ENCODE data around the gene INAFM1. TPM values are rescaled to one million over a fixed set of nuclear protein-coding genes. Genes with fewer than 3 reads are reported as not detected.

Gene INAFM1
- total RNA-seq, 6 experiments from 2014 or later = 12.0 to 16.2 (median 14.0) TPM

GRCh38 chr19:47264629-47265028, 10.1 kb upstream of the INAFM1 start:
- H3K9me3 Mint-ChIP-seq = no peaks in the 10 kb centered on the region
- TF ChIP-seq, protein P1, sequence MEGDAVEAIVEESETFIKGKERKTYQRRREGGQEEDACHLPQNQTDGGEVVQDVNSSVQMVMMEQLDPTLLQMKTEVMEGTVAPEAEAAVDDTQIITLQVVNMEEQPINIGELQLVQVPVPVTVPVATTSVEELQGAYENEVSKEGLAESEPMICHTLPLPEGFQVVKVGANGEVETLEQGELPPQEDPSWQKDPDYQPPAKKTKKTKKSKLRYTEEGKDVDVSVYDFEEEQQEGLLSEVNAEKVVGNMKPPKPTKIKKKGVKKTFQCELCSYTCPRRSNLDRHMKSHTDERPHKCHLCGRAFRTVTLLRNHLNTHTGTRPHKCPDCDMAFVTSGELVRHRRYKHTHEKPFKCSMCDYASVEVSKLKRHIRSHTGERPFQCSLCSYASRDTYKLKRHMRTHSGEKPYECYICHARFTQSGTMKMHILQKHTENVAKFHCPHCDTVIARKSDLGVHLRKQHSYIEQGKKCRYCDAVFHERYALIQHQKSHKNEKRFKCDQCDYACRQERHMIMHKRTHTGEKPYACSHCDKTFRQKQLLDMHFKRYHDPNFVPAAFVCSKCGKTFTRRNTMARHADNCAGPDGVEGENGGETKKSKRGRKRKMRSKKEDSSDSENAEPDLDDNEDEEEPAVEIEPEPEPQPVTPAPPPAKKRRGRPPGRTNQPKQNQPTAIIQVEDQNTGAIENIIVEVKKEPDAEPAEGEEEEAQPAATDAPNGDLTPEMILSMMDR (IDR thresholded peaks at IDR 0.05) = no peak
- peaks cover 34% of the 10 kb centered on the region for H3K36me3 Mint-ChIP-seq (ENCODE audit: low read depth)
- H3K27me3 Mint-ChIP-seq (ENCODE audit: insufficient read depth) = no peaks in the 10 kb centered on the region; the same call in 1 of the 2 replicates
- no peak overlapping the region for H3K27ac Mint-ChIP-seq
- peaks cover 13% of the 10 kb centered on the region for H3K4me1 Mint-ChIP-seq (ENCODE audit: low read depth)
- no peak overlapping the region for H3K4me3 Mint-ChIP-seq
- no peak for DNase-seq

DNA sequence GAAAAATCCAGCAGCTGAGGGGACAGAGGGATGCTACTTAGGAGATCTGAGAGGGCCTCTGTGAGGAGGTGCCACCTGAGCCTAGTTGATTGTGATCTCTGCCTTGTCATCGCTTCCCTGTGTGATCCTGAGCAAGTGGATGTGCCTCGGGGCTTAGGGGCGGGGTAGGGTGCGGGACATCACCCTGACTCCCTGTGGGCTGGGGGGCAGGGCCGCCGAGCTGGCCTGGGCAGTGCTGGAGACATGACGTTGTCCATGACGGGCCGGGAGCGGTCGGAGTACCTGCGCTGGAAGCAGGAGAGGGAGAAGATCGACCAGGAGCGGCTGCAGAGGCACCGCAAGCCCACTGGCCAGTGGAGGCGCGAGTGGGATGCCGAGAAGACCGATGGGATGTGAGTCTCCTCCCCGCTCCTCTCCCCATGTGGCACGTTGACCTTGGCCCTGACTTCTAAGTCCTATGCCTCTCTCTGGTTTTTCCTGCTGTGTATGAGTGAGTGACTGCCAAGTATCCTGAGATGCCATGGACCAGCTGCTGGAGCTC, 8.2 kb upstream of the INAFM1 start:
- Mint-ChIP-seq H3K4me1 (ENCODE audit: low read depth) (no peaks in the 10 kb centered on the region), H3K27ac (no peak overlapping the region), H3K4me3 (no peak overlapping the region), H3K9me3 (no peaks in the 10 kb centered on the region), H3K36me3 (ENCODE audit: low read depth) (peaks cover 26% of the 10 kb centered on the region), H3K27me3 (ENCODE audit: insufficient read depth) (no peaks in the 10 kb centered on the region)
- TF ChIP-seq, protein P1 (IDR thresholded peaks at IDR 0.05) = no peak
- DNase-seq = no peak

DNA sequence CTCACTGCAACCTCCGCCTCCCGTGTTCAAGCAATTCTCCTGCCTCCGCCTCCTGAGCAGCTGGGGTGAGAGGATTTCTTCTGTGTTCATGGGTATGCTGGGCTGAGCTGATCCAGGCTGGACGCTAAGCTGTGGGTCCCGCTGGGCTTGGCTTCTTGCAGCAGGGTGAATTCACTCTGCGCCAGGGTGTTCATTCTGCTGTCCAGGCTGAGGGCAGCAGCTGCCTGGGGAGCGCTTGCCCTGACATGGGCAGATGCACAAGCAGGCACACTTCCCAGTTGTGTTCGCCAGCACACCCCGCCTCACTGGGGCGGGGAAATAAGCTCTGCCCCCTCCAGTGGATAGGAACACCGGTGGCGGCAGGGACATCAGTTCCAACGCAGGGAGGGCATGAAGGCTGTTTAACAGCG, 7.3 kb upstream of the INAFM1 start:
- Mint-ChIP-seq H3K4me1 (ENCODE audit: low read depth) (peaks cover 4% of the 10 kb centered on the region), H3K27me3 (ENCODE audit: insufficient read depth) (no peaks in the 10 kb centered on the region; the same call in 1 of the 2 replicates), H3K27ac (no peak overlapping the region), H3K9me3 (no peaks in the 10 kb centered on the region), H3K4me3 (no peak overlapping the region), H3K36me3 (ENCODE audit: low read depth) (peaks cover 24% of the 10 kb centered on the region)
- TF ChIP-seq, protein P1 (IDR thresholded peaks at IDR 0.05) = no peak
- DNase-seq = no peak

GRCh38 chr19:47268028-47268427, 6.7 kb upstream of the INAFM1 start:
- no peak overlapping the region for H3K4me3 Mint-ChIP-seq
- H3K27ac Mint-ChIP-seq = no peak overlapping the region
- no peak for DNase-seq
- no peaks in the 10 kb centered on the region for H3K9me3 Mint-ChIP-seq
- TF ChIP-seq, protein P1 (IDR thresholded peaks at IDR 0.05) = no peak
- peaks cover 11% of the 10 kb centered on the region for H3K4me1 Mint-ChIP-seq (ENCODE audit: low read depth)
- no peaks in the 10 kb centered on the region; the same call in 1 of the 2 replicates for H3K27me3 Mint-ChIP-seq (ENCODE audit: insufficient read depth)
- peaks cover 21% of the 10 kb centered on the region for H3K36me3 Mint-ChIP-seq (ENCODE audit: low read depth)

- TF ChIP-seq, protein P1 (IDR thresholded peaks at IDR 0.05) = no peak
- Mint-ChIP-seq H3K27me3 (ENCODE audit: insufficient read depth) (peaks cover 5% of the 10 kb centered on the region; the same call in 1 of the 2 replicates), H3K4me3 (no peak overlapping the region), H3K9me3 (no peaks in the 10 kb centered on the region), H3K27ac (no peak overlapping the region), H3K36me3 (ENCODE audit: low read depth) (peaks cover 17% of the 10 kb centered on the region), H3K4me1 (ENCODE audit: low read depth) (peaks cover 18% of the 10 kb centered on the region)
- DNase-seq = no peak
These were observed 5.1 kb upstream of the INAFM1 start for GRCh38 chr19:47269596-47269995.

All from HFFc6 (cell line).